HG03354 (cell line): ENCODE measurements around the gene UQCR11.

Source experiments
- ATAC-seq: cut with Tn5 transposase; IDR thresholded peaks from one replicate; pipeline ENCODE4 v1.9.1; 2021; ENCODE audit warnings: mild to moderate bottlenecking; ENCODE audit not compliant: unreplicated experiment, poor library complexity, severe bottlenecking

UQCR11 gene

DNA sequence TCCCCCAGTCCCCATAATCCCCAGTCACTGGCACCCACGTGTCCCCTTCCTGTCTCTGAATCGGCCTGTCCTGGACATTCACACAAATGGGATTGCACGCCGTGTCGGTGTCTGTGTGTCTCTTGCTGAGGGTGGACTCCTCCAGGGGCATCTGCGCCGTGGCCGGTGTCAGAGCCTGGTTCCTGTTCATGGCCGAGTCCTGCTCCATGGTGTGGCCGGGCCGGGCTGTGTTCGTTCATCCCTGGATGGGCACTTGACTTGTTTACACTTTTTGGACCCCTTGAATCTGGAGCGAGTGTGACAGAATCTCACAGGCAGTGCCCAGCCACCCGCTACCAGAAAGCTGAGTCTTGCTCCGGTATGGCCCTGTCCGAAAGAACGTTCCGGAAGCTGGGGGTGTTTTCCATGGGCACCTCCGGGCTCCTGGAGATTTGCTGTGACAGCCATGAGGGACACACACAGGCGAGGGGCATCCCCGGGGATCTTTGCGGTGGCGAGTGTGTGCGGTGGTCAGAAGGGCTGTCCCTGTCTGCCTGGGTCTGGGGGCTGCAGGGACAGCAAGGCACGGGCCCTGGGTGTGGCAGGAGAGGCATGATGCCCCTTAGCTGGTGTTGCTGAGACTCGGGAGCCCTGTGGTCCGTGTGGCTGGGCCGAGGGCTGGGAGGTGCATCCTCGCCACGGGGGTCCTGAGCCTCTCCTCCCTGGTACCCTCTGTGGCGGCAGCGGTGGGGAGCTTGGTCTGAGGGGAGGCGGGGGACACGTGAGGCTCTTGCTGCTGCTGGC lies 30.7 kb downstream of the UQCR11 start:
- no peak for ATAC-seq

DNA sequence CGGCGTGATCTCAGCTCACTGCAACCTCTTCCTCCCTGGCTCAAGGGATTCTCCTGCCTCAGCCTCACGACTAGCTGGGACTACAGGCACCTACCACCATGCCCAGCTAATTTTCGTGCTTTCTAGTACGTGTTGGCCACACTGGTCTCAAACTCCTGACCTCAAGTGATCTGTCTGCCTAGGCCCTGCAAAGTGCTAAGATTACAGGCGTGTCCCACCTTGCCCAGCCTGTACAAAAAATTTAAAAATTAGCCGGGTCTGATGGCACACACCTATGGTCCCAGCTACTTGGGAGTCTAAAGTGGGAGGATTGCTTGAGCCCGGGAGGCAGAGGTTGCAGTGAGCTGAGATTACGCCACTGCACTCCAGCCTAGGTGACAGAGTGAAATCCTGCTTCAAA lies 32.5 kb downstream of the UQCR11 start:
- no peak for ATAC-seq

DNA sequence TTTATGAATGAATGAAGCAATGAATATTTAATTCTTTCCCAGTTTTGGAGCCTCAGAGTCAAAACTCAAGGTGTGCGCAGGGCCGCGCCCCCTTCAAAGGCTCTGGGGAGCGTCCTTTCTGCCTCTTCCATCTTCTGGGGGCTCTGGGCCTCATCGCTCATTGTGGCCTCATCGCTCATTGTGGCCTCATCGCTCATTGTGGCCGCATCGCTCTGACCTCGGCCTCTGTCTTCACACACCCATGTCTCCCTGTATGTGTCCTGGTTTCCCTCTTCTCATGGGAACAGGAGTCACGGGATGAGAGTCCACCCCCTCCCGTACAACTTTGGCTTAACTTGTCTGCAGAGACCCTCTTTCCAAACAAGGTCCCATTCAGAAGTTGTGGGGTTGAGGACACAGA lies 33.9 kb downstream of the UQCR11 start:
- no peak for ATAC-seq

DNA sequence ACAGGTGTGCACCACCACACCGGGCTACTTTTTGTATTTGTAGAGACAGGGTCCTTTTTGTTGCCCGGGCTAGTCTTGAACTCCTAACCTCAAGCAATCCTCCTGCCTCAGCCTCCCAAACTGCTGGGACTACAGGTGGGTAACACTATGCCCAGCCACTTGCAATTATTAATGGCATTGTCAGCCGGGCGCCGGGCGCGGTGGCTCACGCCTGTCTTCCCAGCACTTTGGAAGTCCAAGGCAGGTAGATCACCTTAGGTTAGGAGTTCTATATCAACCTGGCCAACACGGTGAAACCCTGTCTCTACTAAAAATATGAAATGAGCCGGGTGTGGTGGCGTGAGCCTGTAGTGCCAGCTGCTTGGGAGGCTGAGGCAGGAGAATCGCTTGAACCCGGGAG lies 34.4 kb downstream of the UQCR11 start:
- no peak for ATAC-seq

DNA sequence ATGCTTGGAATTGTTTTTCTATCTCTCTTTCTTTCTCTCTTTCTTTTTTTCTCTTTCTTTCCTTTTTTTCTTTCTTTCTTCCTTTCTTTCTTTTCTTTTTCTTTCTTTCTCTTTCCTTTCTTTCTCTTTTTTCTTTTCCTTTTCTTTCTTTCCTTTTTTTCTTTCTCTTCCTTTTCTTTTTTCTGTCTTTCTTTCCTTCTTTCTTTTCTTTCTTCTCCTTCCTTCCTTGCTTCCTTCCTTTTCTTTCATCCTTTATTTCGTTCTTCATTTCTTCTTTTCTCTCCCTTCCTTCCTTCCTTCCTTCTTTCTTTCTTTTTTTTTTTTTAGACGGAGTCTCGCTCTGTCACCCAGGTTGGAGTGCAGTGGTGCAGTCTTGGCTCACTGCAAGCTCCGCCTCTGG lies 35.3 kb downstream of the UQCR11 start:
- ATAC-seq, result no peak

DNA sequence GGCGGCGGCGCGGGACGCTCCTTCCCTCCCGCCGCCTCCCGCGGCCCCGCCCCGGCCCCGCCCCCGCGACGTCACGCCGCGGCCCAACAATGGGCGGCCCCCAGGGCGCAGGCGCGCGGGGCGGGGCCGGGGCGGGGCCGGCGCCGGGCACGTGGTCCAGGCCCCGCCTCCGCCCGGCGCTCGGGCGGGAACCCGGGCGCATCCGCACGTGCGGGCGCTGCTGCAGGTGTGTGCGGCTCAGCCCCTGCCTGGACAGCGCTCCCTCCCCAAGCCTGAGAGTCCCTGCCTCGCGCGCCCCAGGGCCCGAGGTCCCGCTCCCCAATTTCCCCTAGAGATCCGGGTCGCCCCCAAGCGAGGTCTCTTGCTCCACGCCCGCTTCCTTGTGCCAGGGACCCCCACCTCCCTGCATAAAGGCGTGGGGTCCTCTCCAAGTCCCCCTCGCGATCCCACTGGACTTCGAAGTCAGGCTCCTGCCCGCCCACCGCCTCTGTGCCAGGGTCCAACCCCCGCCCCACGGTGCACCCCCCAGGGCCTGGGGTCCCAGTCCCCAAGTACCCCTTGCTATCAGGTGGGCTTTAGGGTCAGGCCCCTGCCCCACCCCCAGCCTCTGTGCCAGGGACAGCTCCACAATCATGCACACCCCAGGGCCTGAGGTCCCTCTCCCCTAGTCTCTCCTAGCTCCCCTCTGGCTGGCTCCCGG lies 36.8 kb downstream of the UQCR11 start, which contains the start of gene MEX3D:
MEX3D (minus strand) TSS at position 6 of the 700 bp plus-strand sequence. CDS start 267 bp downstream, outside the sequence.
- peak; percentile 49 for ATAC-seq

DNA sequence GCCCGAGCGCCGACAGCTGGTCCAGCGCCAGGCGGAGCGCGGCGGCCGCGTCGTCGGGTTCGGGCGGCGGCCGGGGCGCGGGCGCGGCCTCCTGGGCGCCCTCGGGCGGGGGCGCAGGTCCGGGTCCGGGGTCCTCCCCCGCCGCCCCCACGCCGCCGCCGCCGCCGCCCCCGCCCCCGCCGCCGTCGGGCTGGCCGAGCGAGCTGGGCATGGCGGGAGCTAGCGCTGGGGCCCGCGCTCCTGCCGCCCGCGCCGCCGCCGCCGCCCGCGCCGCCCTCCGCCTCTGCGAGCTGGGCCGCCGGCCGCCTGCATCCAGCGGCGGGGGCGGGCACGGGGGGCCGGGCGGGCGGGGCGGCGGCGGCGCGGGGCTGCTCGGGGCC lies 37.4 kb downstream of the UQCR11 start:
- ATAC-seq, result peak; percentile 31

DNA sequence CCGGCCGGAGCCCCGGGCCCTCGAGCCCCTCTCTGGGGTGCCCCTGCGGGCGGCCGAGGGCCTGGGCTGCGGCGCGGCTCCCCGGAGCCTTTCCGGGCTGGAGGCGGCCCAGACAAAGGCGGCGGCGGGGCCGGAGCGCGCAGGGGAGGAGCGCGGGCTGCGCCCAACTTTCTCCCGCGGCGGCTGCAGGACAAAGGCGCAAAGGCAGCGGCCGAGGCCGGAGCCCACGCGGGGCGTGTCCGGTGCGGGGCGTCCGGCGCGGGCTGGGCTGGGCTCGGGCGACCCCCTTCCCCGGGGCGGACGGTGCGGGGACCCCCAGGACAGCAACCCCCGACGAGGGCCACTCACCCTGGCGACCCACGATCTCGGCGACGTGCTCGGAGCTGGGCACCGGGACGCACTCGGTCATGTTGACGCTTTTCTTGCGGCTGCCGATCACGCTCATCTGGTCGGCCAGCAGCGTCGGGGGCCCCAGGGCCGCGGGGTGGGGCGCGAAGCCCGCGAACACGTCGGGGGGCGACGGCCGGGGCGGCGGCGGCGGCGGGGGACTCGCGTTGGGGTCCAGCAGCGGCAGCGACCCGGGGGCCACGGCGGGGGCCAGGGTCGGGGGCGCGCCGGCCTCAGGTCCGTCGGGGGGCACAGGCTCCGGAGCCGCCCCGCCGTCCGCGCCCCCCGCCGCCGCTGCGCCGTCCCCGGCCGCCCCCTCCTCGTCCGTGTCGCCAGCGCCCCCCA lies 38.0 kb downstream of the UQCR11 start:
- ATAC-seq, result no peak

DNA sequence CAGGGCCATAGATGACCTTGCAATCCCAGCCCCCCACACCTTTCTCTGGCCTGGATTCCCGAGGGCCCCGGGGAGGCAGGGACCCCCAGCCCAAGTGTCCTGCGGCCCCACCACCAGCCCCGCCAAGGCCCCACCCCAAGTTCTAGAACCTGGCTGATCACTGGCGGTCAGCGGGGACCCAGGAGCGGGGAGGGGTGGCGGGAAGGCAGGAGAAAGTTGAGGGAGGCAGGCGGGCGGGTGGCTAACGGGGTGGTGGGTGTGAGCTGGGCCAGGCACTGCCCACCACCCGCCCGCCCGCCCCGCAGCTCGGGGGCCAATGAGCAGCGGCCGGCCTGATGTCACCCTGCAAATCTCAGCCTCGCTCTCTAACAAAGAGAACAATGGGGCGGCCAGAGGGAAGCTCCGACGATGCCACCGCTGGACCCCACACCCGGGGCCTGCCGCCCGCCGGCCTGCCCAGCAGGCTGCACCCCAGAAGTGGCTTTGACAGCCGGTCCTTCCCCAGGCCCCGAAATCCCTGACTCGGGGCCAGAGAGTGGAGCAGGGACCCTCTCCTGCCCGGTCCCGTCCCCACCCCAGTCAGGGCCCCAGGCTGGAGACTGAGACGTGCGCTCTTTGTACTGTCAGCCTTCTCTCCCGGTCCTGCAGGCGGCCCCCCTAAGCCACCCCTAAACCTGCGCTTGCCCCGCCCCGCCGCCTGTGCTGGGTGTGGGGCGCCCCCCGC lies 38.7 kb downstream of the UQCR11 start:
- no peak for ATAC-seq

DNA sequence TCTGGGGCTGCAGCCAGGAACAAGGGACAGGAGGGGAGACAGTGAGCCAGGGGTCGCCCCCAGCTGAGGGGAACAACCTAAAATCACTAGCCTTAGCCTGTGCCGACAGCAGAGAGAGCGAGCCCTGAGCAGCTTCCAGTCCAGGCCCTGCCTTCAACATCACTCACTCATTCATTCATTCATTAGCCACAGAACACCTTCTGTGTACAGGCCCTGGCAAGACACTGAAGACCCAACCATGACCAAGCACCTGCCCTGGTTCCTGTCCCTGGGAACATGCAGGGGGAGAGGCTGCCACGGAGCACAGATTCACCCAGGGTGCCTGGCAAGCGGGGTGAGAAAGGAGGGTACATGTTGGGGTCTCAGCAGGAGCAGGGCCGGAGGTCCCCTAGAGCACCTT lies 42.0 kb downstream of the UQCR11 start:
- ATAC-seq, result no peak

DNA sequence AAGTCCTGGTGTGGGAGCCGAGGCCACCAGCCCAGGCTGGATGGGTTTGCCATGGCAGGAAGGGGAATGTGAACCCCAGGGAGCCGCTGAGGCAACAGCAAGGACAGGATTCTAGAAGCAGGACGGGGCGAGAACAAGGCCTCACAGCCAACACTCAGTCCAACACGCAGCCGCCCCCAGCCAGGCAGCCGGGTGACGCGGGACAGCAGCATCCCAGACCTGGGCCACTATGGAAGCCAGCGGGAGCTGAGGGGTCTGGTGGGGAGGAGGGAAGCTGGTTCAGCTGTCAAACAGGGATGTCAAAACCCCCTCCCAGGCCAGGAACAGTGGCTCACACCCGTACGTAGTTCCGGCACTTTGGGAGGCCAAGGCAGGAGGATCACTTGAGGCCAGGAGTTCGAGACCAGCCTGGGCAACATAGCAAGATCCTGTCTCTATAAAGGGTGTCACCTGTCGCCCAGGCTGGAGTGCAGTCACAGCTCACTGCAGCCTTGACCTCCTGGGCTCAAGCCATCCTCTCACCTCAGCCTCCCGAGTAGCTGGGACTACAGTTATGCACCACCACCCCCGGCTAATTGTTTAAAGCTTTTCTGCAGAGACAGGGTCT lies 43.9 kb downstream of the UQCR11 start:
- ATAC-seq, result no peak

DNA sequence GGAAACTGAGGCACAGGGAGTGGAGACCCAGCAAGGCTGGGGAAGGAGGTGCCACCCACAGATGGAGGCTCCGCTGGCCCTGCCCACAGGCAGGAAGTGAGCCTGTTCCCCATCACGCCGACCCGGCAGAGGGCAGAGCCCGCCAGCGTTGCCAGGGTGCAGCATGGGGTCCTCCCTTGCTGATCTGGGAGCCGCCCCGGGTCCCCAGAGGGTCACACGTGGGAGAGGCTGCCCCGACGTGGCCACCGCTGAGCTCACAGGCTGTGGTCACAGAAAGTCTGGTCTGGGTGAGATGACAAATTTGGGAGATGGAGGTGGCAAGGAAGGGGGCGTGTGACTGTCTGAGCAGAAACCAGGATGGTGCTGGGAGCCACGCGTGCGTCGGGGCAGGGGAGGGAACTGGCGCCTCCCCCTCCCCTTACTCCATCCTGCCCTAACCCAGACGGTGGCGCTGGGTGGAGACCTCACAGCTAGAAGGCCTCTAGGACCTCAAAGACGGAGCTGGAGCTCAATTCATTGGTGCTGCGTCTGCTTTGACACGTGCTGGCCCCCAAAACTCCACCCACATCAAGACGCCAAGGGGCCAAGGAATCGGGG lies 44.9 kb downstream of the UQCR11 start:
- no peak for ATAC-seq

DNA sequence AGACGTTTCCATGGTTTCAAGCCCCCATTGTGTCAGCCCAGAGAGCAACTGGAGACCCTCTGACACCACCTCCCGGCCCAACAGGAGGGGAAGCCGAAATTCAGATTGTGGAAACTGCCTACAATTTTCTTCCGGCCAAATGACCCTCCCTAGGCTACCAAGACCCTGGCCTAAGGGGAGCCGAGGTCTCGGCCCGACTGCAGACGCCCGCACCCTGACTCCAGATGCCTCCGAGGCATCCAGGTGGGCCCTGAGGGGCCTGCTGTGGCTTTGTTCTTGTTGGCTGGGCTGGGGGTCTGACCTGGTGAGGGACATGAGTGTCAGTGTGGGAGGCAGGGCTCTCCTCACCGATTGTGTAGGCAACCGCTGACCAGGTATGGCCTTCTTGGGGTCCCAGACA lies 46.7 kb downstream of the UQCR11 start:
- ATAC-seq, result no peak

DNA sequence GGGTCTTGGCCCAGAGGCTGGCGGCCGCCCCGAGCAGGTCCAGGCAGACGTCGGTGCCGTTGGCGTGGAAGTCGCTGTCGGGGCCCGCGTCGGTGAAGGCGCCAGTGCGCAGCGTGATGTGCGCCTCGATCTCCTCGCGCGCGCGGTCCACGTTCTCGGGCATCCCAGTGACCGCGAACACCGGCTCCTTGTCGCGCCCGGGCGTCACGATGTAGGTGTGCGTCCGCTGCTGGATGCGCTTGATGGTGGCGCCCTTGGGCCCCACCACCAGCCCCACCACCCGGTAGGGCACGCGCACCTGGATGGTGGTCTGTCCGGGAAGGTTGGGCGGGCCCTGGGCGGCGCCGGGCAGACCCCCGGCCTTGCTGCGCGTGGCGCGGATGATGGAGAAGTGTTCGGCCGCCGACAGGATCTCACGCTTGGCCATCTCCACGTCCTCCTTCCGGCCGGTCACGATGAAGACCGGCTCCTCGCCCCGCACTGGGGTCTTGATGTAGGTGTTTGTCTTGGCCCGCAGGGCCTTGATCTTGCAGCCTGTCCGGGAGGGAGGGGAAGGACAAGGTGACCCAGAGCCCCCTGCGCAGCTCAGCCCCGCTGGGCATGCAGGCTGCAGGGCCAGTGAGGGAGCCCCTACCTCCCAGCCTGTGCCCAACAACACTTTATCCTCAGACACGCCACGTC lies 48.7 kb downstream of the UQCR11 start:
- ATAC-seq, result no peak

DNA sequence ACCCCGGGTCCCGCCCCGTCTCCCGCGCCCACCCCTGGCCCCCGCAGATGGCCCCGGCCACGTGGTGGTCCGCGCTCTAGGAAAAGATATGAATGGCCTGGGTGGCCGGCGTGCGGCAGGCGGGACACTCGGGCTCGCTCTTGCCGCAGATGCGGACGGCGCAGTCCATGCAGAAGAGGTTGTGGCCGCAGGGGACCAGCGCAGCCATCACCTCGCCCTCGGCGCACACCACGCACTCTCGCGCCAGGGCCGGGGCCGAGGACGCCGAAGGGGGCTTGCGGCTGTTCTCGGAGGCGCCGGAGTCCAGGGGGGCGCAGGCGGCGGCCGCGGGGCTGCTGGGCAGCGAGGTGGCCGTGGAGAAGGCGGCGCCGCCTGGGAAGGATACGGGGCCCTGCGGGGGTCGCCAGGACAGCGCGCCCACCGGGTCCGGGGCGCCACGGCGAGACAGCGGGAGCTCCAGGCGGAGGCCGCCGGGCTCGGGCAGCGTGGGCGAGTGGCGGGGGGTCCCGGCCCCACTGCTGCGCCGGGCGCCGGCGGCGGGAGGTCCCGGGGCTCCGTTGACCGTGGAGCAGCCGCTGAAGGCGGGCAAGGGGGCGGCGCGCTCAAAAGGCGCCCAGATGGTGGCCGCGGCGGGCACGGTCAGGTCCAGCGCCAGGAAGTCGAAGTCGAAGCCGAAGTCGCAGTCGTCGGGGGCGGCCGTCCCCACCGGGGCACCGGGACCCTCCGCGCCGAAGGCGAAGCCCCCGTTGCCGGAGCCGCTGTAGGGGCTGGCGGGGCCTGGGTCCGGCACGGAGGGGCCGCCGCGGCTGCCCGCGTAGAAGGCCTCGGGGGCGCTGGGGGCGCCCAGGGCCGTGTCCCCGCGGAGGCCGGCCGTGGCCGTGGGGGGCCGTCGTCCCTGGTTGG lies 49.5 kb downstream of the UQCR11 start:
- ATAC-seq, result no peak

DNA sequence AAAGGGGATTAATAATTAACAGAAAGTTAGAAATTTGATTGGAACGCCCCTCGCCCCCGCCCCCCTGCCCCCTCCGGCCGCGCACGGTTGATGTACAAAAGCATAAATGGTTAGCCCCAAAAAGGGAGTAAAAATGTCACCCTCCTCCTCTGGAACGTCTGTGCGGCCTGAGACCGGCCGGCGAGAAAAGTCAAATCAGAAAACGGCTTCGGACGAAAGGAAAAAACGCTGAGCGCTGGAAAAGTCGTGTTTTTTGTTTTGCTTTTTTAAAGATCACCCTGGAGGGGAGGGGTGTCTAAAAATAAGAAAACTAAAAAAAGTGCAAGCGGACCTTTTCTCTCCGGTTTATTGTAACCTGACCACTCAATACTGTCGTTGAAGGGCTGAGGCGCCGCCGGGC lies 50.3 kb downstream of the UQCR11 start:
- no peak for ATAC-seq

DNA sequence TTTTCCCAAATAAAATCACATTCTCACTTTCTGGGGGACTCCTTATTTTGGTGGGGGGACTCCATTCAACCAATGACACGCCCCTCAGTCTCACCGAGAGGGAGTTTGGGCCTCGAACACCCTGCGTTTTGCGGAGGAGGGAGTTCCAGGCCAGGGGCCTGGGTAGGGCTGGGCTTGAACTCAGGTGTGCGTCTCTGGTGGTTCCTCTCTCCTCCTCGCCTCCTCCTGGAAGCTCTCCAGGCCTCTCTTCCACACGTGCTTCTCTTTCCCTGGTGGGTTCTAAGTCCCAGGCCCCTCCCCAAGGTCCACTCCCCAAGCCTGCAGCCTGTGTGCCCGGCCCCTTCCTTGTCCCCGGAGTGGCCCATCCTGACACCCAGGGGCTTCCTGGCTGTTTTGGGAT lies 51.8 kb downstream of the UQCR11 start:
- ATAC-seq, result no peak
